Glomerular visceral epithelial cell (primary cell): ENCODE measurements around the gene RUSF1.
"Not testable (repeated sequence)": the region's sequence is repeated elsewhere in the genome, so short reads cannot be mapped to it uniquely, and the experiment has no call there.

Source experiments
- DNase-seq: peaks from one replicate; pipeline ENCODE4 v3.0.0-alpha.2; 2016; ENCODE audit errors: extremely low spot score

RUSF1 gene

DNA sequence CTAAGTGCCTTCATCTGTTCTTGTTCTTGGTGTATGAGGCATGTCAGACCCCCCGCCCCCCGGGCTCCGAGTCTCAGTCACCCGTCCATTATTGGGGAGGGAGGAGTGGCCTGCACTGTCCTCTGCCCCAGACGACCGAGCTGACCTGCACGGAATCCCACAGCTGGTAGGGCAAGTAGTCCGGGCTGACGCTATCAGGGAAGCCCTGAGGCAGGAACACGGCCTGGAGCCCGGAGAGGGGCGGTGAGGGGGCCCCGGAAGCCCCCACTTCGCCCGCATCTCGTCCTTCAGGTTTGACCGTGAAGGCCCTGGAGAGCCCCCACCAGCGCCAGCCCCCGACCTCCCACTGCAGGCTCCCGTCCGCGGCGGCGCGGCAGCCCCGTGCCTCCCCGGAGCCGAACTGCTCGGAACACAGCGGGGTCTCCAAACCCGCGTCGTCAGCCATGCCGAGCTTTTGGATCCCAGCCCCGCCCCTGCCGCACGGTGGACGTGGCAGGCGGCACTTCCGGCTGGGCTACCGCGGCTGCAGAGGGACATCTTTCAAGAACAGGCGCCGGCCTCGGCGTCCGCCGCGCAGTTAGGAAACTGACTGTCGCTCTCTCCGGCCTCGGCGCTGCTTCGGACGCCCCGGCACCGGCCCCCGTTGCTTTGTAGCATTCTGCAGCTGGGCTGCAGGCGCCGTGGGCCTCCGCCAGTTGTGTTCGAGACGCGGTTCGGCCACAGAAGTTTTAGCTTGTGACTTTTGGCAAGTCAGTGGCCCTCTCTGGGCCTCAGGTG lies at the start of gene RUSF1:
RUSF1 (minus strand) TSS at position 463 of the 777 bp plus-strand sequence; CDS start at position 445, 18 bp downstream.
- DNase-seq = peak; percentile 81

DNA sequence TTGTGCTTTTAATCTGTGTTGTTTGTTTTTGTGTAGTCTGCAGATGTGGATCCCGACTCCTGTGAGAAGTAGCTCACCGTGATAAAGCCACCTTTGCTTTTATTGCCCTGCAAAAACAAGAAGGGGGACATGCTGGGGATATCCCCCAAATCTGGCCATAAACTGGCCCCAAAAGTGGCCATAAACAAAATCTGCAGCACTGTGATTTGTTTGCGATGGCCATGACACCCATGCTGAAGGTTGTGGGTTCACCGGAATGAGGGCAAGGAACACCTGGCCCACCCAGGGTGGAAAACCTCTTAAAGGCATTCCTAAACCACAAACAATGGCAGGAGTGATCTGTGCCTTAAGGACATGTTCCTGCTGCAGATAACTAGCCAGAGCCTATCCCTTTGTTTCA lies 34.6 kb upstream of the RUSF1 start:
- no peak for DNase-seq

- not testable (repeated sequence) for DNase-seq
These were observed 31.6 kb upstream of the RUSF1 start for GRCh38 chr16:31539762-31540161.

DNA sequence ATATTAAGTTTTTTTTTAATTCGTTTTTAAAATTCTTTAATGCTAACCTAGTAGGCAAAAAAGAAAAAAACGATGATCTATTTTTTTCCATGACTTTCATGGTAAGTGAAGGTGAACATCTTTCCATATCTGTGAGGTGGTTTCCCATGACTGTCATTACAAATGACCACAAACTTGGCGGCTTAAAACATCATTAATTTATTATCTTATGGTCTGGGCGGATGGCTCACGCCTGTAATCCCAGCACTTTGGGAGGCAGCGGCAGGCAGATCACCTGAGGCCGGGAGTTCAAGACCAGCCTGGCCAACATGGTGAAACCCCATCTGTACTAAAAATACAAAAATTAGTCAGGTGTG lies 30.0 kb upstream of the RUSF1 start:
- not testable (repeated sequence) for DNase-seq

DNA sequence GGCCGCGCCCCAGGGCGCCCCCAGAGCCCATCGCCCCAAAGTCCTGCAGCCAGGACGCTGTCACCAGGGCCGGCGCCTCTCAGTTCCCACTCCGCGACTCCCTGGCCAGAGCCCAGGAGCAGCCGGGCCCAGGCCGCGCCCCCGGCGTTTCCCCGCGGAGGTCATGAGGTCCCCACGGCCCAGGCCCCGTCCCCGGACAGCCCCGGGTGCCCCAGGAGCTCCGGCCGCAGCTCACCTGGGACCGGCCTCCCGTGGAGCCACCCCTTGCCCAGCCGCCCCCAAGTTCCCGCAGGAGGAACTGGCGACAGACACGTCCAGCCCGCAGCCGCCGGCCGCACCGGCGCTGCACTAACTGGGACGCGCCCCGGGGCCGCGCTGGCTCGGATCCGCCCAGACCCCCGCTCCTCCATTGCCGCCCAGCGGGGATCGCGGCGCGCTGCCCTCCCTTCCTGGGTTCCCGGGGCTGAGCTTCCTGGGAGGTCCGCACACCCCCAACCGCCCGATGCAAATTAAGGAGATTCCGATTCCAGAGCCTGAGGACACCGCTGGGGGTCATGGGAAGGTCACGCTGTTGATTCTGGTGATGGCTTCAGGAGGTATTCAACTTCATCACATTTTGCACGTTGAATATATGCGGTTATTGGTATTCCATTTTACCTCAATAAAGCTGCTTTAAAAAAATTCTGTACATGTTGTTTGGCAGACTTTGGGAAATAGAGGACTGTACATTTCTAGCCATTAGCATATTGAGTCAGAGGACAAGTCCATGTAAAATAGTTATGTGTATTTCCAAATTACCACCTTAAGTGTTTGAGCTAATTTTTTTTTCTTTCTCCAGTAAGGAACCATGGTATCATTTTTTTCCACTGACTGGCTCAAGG lies 29.4 kb upstream of the RUSF1 start:
- DNase-seq = no peak

GRCh38 chr16:31536804-31537361 lies 28.7 kb upstream of the RUSF1 start:
- DNase-seq = no peak

DNA sequence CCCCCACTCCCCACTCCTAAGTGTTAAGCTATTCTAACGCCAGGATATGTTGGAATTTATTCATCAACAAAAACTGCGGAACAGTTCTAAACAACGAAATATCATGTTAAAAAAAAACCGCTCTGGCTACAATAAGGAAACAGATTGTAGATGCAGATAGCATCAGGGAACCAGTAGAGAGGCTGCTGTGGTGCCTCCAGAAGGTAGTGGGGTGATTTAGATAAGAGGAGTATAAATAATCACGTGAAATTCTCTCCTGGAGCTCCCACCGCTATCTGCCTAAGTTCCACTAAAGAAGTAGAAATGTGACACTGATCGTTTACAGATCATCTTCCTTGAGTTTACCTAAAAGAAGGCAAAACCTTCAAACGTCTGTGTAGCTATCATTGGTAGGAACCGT lies 27.5 kb upstream of the RUSF1 start:
- no peak for DNase-seq

DNA sequence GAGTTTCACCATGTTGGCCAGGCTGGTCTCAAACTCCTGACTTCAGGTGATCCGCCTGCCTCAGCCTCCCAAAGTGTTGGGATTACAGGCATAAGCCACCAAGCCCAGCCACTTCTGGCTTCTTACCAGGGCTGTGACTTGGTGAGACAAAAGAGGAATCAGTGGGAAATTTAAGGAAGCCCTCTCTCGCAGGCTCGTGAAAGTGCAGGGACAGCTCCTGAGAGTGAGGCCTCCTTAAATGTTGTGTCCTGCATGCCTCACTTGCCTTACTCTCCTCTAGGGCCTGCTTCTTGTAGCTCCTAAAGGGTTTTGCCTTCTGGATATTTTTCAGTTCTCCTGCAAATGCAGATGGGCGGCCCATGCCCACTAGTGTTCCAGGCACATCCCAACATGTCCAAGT lies 24.7 kb upstream of the RUSF1 start:
- DNase-seq = no peak

GRCh38 chr16:31532120-31532519 lies 23.9 kb upstream of the RUSF1 start:
- no peak for DNase-seq

- no peak for DNase-seq
These were observed 22.9 kb upstream of the RUSF1 start for GRCh38 chr16:31531096-31531495.

DNA sequence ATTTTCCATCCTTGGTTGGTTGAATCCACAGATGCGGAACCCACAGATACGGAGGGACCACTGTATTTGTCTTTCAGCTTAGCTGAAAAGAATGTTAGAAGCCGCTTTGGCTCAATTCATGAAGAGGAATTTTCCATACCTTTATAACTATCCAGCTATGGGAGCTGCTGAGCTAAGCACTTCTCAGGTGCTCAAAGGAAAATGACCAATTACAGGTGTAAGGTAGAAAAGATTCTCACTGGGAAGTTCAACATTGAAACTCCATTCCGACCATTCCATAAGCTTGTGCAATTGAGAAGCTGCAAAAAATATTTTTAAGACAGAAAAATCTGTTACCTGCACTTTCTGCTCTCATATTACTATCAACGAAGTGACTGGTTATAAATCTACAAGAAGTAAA lies 22.2 kb upstream of the RUSF1 start:
- DNase-seq = no peak

DNA sequence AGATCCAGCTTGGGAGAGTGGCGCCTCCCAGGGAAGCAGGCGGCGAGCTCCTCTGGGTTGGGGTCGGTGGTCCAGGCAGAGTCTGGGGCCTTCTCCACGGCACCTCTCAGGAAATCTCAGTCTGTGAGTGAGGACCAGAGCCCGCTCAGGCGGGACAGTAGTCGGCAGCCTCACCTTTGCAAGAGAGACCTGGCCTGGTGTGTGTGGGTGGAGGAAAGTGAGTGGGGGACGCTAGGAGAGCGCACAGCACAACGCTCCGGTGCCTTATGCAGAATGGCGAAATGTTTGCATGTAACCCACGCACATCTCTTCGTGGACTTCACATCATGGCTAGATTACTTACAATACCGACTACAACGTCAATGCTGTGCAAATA lies 21.7 kb upstream of the RUSF1 start:
- no peak for DNase-seq

DNA sequence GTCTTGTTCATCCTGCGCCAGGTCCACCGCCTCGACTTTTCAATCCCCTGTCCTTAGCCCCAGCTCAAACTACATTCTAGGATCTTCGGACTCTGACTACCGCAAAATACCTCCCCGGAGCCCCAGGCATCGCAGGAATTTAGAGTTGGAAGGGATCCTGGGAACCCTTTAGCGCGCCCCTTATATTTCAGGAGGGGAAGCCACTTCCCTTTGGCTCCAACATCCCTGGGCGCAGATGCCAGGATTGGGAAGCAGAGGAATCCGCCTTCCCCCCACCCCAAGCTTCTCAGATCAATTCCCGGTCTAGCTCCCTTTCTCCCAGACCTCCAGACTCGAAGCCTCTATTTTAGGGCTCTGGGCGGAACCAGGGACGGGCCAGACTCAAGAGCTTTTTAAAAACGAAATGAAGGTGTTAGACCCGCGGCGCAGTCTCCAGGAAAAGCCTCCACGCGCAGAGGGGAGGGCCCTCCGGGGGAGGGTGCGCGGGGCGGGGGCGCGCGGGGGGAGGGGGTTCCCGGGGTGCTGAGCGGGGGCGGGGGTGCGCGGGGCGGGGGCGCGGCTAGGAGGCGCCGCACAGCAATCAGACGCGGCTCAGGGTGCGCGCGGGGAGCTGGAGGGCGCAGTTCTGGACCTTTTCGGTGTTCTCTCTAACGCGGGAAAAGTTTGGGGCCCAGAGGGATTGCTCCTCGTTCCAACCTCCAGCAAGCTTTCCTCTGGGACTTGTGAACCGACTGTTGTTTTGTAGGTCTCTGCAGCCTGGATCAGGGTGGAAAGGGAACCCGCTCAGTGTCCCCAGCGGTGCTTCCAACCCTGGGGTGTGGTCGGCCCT lies 21.1 kb upstream of the RUSF1 start:
- peak; percentile 29 for DNase-seq

DNA sequence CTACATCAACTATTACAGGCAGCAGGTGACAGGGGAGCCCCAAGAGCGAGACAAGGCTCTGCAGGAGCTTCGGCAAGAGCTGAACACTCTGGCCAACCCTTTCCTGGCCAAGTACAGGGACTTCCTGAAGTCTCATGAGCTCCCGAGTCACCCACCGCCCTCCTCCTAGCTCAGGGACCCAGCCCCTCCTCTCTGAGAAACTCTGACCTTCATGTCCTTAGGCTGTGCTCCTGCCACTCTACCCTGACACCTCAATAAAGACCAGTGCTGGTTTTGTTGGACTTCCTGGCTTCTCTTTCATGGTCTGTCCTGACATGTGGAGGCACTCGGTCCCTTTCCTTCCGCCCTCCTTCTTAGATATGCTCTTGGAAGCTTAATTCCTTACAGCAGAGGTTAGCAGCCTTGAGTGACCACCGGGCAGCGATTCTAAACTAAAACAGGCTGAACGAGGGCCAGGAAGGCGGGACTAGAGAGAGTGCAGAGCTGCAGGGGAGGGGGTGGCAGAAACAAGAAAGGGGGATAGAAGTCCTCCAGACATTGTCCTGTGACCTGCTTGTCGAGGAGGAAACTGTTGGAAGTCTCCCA lies 20.4 kb upstream of the RUSF1 start:
- DNase-seq = no peak

DNA sequence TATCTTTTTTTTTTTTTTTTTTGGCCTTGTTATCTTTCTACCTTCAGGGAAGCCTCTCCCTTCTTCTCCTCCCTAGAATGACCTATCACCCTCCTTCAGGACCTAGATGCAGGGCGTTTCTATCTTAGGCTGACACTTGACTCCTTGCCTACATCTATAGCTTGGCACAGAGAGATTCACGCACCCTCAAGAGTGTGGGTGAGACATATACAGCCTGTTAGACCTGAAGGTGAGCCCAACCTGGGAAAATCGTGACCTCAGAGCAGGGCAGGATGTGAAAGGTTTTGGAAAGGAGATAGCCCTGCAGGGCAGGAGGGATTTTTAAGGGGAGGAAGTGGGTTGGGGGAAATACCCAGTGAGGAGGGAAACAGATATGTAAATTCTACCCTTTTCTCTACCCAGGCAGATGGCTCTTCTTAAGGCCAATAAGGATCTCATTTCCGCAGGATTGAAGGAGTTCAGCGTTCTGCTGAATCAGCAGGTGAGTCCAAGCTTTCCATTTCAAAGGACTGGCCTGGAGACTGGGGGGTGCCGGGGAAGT lies 19.6 kb upstream of the RUSF1 start, which contains the start of gene AHSP:
AHSP (plus strand) TSS at position 167 of the 541 bp plus-strand sequence; CDS start at position 407, 240 bp downstream.
- DNase-seq = no peak

- DNase-seq = no peak
These were observed 16.9 kb upstream of the RUSF1 start for GRCh38 chr16:31525113-31525512.

DNA sequence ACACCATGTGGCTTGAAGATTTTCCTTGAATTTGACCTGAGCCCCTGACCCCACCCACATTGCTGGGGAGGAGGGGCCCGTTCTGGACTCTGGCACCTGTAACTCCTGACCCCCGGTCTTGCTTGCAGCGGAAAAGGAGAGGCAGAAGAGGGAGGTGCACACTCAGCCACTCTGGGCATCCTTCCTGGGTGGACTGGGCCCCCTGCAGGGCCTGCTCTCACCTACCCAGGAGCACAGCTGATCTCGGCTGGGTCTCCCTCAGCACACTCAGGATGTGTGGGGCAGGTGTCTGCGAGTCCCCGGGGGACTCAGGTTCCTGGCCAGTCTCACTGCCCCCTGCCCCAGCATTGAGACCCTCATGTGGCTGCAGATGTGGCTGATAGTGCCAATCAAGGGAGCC lies 15.6 kb upstream of the RUSF1 start:
- not testable (repeated sequence) for DNase-seq

DNA sequence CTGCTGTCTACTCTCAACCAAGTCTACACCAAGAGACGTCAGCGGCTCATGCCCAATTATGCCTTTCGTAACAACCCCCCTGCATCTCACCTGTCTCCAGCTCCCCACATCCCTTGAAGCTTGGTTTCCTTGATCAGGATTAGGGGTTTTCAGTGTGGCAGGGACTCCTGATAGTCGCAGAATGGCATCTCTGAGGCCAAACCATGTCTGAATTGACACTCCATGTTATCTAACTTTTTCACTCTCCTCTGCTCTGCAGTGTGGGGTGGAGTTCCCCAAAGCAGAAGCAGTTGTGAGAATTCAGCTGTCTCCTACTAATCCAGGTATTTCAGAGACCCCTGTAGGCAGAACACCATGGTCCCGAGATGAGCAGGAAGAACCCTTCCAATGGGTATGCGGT lies 13.9 kb upstream of the RUSF1 start:
- DNase-seq = no peak

DNA sequence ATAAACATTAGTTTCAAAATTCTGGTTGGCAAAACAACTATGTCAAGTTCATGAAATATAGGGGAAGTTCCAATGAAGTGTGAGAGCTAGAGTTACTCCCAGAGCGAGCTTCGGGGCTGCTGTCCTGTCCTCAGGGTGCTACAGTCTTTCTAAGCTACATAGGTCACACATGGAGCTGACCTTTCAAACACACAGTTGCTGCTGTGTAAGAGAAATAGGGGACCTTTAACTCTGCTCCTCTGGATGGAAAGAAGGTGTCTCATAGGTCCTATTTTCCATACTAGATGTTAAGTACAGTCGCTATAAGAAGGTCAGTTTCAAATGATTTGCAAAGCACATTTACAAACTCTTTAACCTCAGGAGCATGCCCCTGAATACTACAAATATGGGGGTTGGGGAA lies 13.2 kb upstream of the RUSF1 start:
- no peak for DNase-seq

GRCh38 chr16:31519759-31520431 lies 11.7 kb upstream of the RUSF1 start:
- DNase-seq = no peak
